Parathyroid adenoma (tissue), 2 donors: ENCODE data around the gene CTTNBP2.

Experiments
- H2AFZ ChIP-seq: fragments of 300-600 bp; sonication (generic); one replicate; pipeline ENCODE4 v1.7.0; 2017; ENCODE audit warnings: antibody characterized with exemption, mild to moderate bottlenecking
- H3K27ac ChIP-seq: fragments of 300-600 bp; sonication (generic); one replicate; pipeline ENCODE4 v1.7.0; 2017
- H3K27me3 ChIP-seq: fragments of 300-600 bp; sonication (generic); one replicate; pipeline ENCODE4 v1.7.0; 2017; ENCODE audit warnings: low read length; ENCODE audit not compliant: control insufficient read depth, insufficient read depth
- H3K36me3 ChIP-seq: fragments of 300-600 bp; sonication (generic); one replicate; pipeline ENCODE4 v1.7.0; 2017; ENCODE audit warnings: low read length; ENCODE audit not compliant: control insufficient read depth, insufficient read depth
- H3K4me1 ChIP-seq: fragments of 300-600 bp; sonication (generic); one replicate; pipeline ENCODE4 v1.7.0; 2017; ENCODE audit warnings: control low read depth
- H3K4me2 ChIP-seq: fragments of 300-600 bp; sonication (generic); one replicate; pipeline ENCODE4 v1.7.0; 2017; ENCODE audit warnings: low read length
- H3K4me3 ChIP-seq: fragments of 300-600 bp; sonication (generic); one replicate; pipeline ENCODE4 v1.7.0; 2017; ENCODE audit warnings: low read depth, low read length
- H3K79me2 ChIP-seq: fragments of 300-600 bp; sonication (generic); one replicate; pipeline ENCODE4 v1.7.0; 2017; ENCODE audit warnings: control low read depth
- H3K9ac ChIP-seq: fragments of 300-600 bp; sonication (generic); one replicate; pipeline ENCODE4 v1.7.0; 2017; ENCODE audit warnings: mild to moderate bottlenecking
- H3K9me3 ChIP-seq: fragments of 300-600 bp; sonication (generic); one replicate; pipeline ENCODE4 v1.7.0; 2017; ENCODE audit warnings: low read length; ENCODE audit not compliant: control insufficient read depth
- CTCF ChIP-seq: fragments of 300-600 bp; sonication (generic); IDR thresholded peaks from one replicate; pipeline ENCODE4 v1.7.0; 2017; ENCODE audit warnings: antibody characterized with exemption, mild to moderate bottlenecking
- donor health status: primary hyperparathyroidism.

Gene CTTNBP2

GRCh38 chr7:117764031-117764430 is 109.2 kb downstream of the CTTNBP2 start:
- H3K79me2 ChIP-seq: no peaks in the 10 kb centered on the region
- H3K27ac ChIP-seq: no peak overlapping the region
- H3K9ac ChIP-seq: no peak overlapping the region
- no peak overlapping the region for H3K4me2 ChIP-seq
- H3K36me3 ChIP-seq: peaks cover 3% of the 10 kb centered on the region
- TF ChIP-seq CTCF: no peak
- no peak overlapping the region for H2AFZ ChIP-seq
- H3K4me3 ChIP-seq: no peak overlapping the region
- H3K9me3 ChIP-seq: no peaks in the 10 kb centered on the region
- no peaks in the 10 kb centered on the region for H3K27me3 ChIP-seq
- H3K4me1 ChIP-seq: peaks cover 7% of the 10 kb centered on the region

DNA sequence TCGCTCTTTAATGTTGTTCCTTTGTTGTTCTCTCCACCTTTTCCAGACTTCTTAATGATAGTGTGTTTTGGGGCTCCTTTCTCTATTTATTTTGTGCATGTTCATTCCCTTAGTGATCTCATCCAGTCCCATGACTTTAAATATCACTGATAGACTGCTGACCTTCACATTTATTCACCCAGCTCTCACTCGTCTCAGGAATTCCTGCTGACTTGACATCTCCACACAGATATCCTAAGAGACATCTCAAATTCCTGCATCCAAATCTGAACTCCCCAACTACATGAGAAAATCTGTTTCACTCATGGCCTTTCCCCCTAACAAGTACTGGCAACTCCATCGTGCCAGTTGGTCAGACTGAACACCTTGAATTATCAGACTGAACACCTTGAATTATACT is 111.2 kb downstream of the CTTNBP2 start:
- Histone ChIP-seq H3K79me2 (no peaks in the 10 kb centered on the region), H3K4me2 (peak overlapping the region; percentile 52), H3K9ac (no peak overlapping the region), H3K9me3 (no peaks in the 10 kb centered on the region), H3K4me1 (peaks cover 7% of the 10 kb centered on the region), H3K27ac (peak overlapping the region; percentile 42), H3K27me3 (no peaks in the 10 kb centered on the region), H2AFZ (peak overlapping the region; percentile 55), H3K4me3 (no peak overlapping the region), H3K36me3 (peaks cover 3% of the 10 kb centered on the region)
- TF ChIP-seq CTCF: no peak

GRCh38 chr7:117759950-117760640 is 113.1 kb downstream of the CTTNBP2 start:
- H3K4me1 ChIP-seq: peaks cover 7% of the 10 kb centered on the region
- H3K27me3 ChIP-seq: no peaks in the 10 kb centered on the region
- H2AFZ ChIP-seq: no peak overlapping the region
- no peak overlapping the region for H3K27ac ChIP-seq
- no peak overlapping the region for H3K9ac ChIP-seq
- H3K79me2 ChIP-seq: no peaks in the 10 kb centered on the region
- H3K4me2 ChIP-seq: no peak overlapping the region
- TF ChIP-seq CTCF: no peak
- peaks cover 3% of the 10 kb centered on the region for H3K36me3 ChIP-seq
- H3K9me3 ChIP-seq: no peaks in the 10 kb centered on the region
- H3K4me3 ChIP-seq: no peak overlapping the region

GRCh38 chr7:117757440-117757839 is 115.8 kb downstream of the CTTNBP2 start:
- no peak overlapping the region for H3K4me2 ChIP-seq
- no peak for TF ChIP-seq CTCF
- no peak overlapping the region for H3K9ac ChIP-seq
- no peak overlapping the region for H3K27ac ChIP-seq
- no peaks in the 10 kb centered on the region for H3K79me2 ChIP-seq
- H2AFZ ChIP-seq: no peak overlapping the region
- H3K9me3 ChIP-seq: no peaks in the 10 kb centered on the region
- H3K27me3 ChIP-seq: no peaks in the 10 kb centered on the region
- H3K36me3 ChIP-seq: peaks cover 3% of the 10 kb centered on the region
- no peak overlapping the region for H3K4me3 ChIP-seq
- peaks cover 19% of the 10 kb centered on the region for H3K4me1 ChIP-seq

DNA sequence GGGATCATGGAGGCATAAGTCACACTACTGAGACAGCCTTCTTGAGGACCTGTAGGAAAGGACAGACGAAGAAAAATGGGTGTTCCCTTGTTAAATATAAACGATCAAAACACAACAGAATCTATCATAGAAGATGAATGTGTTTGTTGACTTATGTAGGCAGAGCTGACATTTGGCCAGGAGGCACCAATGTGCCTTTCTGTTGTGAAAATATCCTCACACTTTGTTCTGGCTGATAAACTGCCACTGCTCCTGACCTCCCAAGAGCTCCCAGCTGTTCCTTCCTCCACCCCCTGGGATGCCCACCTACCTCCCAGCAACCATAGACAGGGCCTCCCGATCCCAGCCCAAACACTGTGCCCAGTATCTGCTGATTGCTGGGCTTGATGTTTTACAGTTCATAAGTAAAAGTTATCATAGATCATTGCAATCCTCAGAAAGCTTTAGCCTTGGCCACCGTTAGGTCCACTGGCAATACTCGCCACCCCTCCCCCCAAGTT is 116.6 kb downstream of the CTTNBP2 start:
- no peaks in the 10 kb centered on the region for H3K9me3 ChIP-seq
- TF ChIP-seq CTCF: no peak
- no peak overlapping the region for H3K4me3 ChIP-seq
- H3K9ac ChIP-seq: no peak overlapping the region
- H3K4me1 ChIP-seq: peaks cover 15% of the 10 kb centered on the region
- no peaks in the 10 kb centered on the region for H3K27me3 ChIP-seq
- H3K79me2 ChIP-seq: no peaks in the 10 kb centered on the region
- no peak overlapping the region for H3K4me2 ChIP-seq
- H3K36me3 ChIP-seq: peaks cover 3% of the 10 kb centered on the region
- no peak overlapping the region for H2AFZ ChIP-seq
- H3K27ac ChIP-seq: no peak overlapping the region
